PC-9 (cell line): Measurements from ENCODE around the gene WDR43. TPM values are rescaled to one million over a fixed set of nuclear protein-coding genes. Genes with fewer than 3 reads are reported as not detected.

Source experiments
- BruUV-seq: library from RNA; stranded (reverse); fragments of 400-500 nt; replicated peaks from 2 replicates; lab custom pipeline; 2021; lab: Mats Ljungman, UMichigan
- CTCF ChIA-PET: fragments of 300-600 bp; sonication (Branson Sonifier 250); formaldehyde crosslinking; loops from one replicate; lab custom pipeline; 2022; ENCODE audit warnings: antibody characterized with exemption; lab: Charles Lee
- POLR2A ChIA-PET: fragments of 300-600 bp; sonication (Branson Sonifier 250); formaldehyde crosslinking; loops from one replicate; lab custom pipeline; 2022; ENCODE audit warnings: antibody characterized with exemption; ENCODE audit not compliant: unreplicated experiment; lab: Charles Lee
- DNase-seq, 2 experiments: peaks; one replicate each; pipeline versions ENCODE4 v3.0.0 to v3.0.0-alpha.2; 2015 to 2022; ENCODE audit warnings: mixed read lengths in 1 of 2
- H2AFZ ChIP-seq: fragments of 200-600 bp; sonication (generic); 2 replicates; pipeline ENCODE4 v1.8.1; 2017; ENCODE audit warnings: antibody characterized with exemption
- H3F3A ChIP-seq: fragments of 200-600 bp; sonication (generic); 2 replicates; pipeline ENCODE4 v1.8.1; 2017; ENCODE audit warnings: antibody characterized with exemption, mild to moderate bottlenecking, low read depth; ENCODE audit not compliant: insufficient read depth
- H3K27ac ChIP-seq: fragments of 200-600 bp; sonication (generic); 2 replicates; pipeline ENCODE4 v1.6.1; 2016; ENCODE audit warnings: mixed run types
- H3K27me3 ChIP-seq: fragments of 200-600 bp; sonication (generic); 2 replicates; pipeline ENCODE4 v1.6.1; 2016; ENCODE audit warnings: low read depth, mixed run types; ENCODE audit not compliant: insufficient read depth
- H3K36me3 ChIP-seq: fragments of 200-600 bp; sonication (generic); 2 replicates; pipeline ENCODE4 v1.6.1; 2016; ENCODE audit warnings: low read depth, mixed run types
- H3K4me1 ChIP-seq: fragments of 200-600 bp; sonication (generic); replicated peaks from 2 replicates; pipeline ENCODE4 v1.6.1; 2016; ENCODE audit warnings: mixed run types; ENCODE audit not compliant: insufficient read depth
- H3K4me2 ChIP-seq: fragments of 200-600 bp; sonication (generic); 2 replicates; pipeline ENCODE4 v1.6.1; 2017; ENCODE audit warnings: mixed run types
- H3K4me3 ChIP-seq: fragments of 200-600 bp; sonication (generic); 2 replicates; pipeline ENCODE4 v1.6.1; 2016; ENCODE audit warnings: mixed run types
- H3K79me2 ChIP-seq: fragments of 200-600 bp; sonication (generic); 2 replicates; pipeline ENCODE4 v1.6.1; 2017; ENCODE audit warnings: low read depth, mixed run types
- H3K9me2 ChIP-seq: fragments of 200-600 bp; sonication (generic); 2 replicates; pipeline ENCODE4 v1.8.1; 2017; ENCODE audit warnings: mild to moderate bottlenecking; ENCODE audit not compliant: insufficient read depth
- H3K9me3 ChIP-seq: fragments of 200-600 bp; sonication (generic); 2 replicates; pipeline ENCODE4 v1.8.1; 2016; ENCODE audit warnings: low read depth; ENCODE audit not compliant: insufficient read depth
- H4K20me1 ChIP-seq: fragments of 200-600 bp; sonication (generic); 2 replicates; pipeline ENCODE4 v1.8.1; 2017; ENCODE audit not compliant: insufficient read depth
- CTCF ChIP-seq: fragments of 200-600 bp; sonication (generic); conservative IDR thresholded peaks from 2 replicates; pipeline ENCODE4 v1.6.1; 2017; ENCODE audit warnings: mixed run types, antibody characterized with exemption, mild to moderate bottlenecking, moderate library complexity
- EZH2 ChIP-seq: fragments of 200-600 bp; sonication (generic); IDR thresholded peaks from 2 replicates; pipeline ENCODE4 v1.8.0; 2017; ENCODE audit warnings: antibody characterized with exemption, low read depth
- intact Hi-C: fragments of 100-400 bp; cut with micrococcal nuclease; formaldehyde crosslinking; loops from one replicate; pipeline ENCODE4 v1.10.0; 2022; ENCODE audit not compliant: unreplicated experiment
- total RNA-seq: library from RNA; stranded (reverse); gene quantifications from 2 replicates; pipeline ENCODE4 v1.2.3, GENCODE V29; 2021

Gene WDR43
- total RNA-seq, 1 experiment from 2014 or later = 57.9 TPM

- BruUV-seq = no TSS peak
These were observed 84.6 kb downstream of the WDR43 start for GRCh38 chr2:28979041-28979440.

DNA sequence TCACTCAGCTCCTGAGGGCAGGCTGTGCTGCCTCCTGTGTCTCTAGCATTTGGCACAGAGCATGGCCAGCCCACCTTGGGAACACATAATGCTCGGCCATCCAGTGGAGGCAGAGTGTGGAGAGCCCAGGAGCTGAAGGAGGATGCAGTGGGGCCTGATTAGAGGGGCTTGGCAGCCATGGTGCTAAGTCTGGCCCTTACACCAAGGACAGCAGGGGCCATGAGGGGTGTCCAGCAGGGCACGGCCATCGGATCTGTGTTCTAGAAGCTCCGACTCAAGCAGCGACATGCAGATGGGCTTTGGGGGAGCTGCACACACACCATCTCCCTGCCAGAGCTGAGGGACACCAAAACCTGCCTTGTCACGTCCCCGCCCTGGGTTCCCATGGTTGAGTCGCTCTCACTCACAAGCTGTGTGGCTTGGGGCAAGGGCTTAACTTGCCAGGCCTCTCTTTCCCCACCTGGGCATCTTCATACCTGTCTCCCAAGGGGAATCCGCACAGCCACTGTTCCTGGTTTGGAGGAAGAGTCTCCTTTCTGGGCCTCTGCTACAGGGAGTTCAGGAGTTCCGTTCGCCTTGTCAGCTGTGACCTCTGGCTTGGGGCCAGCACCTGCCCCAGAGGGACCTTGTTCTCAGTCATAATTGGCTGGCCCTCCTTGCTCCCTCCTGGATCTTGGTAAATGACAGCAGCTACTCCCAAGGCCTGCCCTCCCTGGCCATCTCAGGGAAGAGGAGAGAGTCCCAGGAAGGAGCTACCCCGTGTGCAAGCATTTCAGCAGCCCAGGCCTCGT, 85.3 kb downstream of the WDR43 start:
- intact Hi-C loops = no loop called here
- peaks cover 17% of the 10 kb centered on the region for H3F3A ChIP-seq
- no peak overlapping the region for H3K4me3 ChIP-seq
- no peak overlapping the region for H3K27ac ChIP-seq
- no peaks in the 10 kb centered on the region for H3K79me2 ChIP-seq
- POLR2A ChIA-PET = no interaction called here
- no peak overlapping the region for H3K4me2 ChIP-seq
- H3K36me3 ChIP-seq = no peaks in the 10 kb centered on the region
- peaks cover 39% of the 10 kb centered on the region for H3K4me1 ChIP-seq
- CTCF ChIA-PET = interaction anchor here (0.5 to 0.6 kb wide), 2 partner anchors 24 to 149 kb away, joined by 4 to 5 read pairs; no protein-coding TSS in a partner anchor
- H3K9me2 ChIP-seq = no peaks in the 10 kb centered on the region
- no peaks in the 10 kb centered on the region for H3K27me3 ChIP-seq
- H4K20me1 ChIP-seq = no peaks in the 10 kb centered on the region
- peak in 1 of 2 experiments; percentile 63 for DNase-seq
- H2AFZ ChIP-seq = no peak overlapping the region
- BruUV-seq = no TSS peak
- TF ChIP-seq CTCF (no peak), EZH2 (no peak)
- H3K9me3 ChIP-seq = no peaks in the 10 kb centered on the region

More at GRCh38 chr2:28979041-28979440, 84.6 kb downstream of the WDR43 start:
- no peak overlapping the region for H3K27ac ChIP-seq
- no peak overlapping the region for H3K4me2 ChIP-seq
- intact Hi-C loops = no loop called here
- H3K9me2 ChIP-seq = no peaks in the 10 kb centered on the region
- no peak overlapping the region for H2AFZ ChIP-seq
- H3K36me3 ChIP-seq = no peaks in the 10 kb centered on the region
- H3K9me3 ChIP-seq = no peaks in the 10 kb centered on the region
- H3K27me3 ChIP-seq = no peaks in the 10 kb centered on the region
- no peak overlapping the region for H3K4me3 ChIP-seq
- DNase-seq = no peak
- POLR2A ChIA-PET = no interaction called here
- no peaks in the 10 kb centered on the region for H4K20me1 ChIP-seq
- H3F3A ChIP-seq = peaks cover 17% of the 10 kb centered on the region
- H3K79me2 ChIP-seq = no peaks in the 10 kb centered on the region
- TF ChIP-seq EZH2 (no peak), CTCF (no peak)
- H3K4me1 ChIP-seq = peaks cover 39% of the 10 kb centered on the region
- CTCF ChIA-PET = interaction anchor here (0.5 kb wide), 1 partner anchor 23 kb away, joined by 4 read pairs; no protein-coding TSS in a partner anchor

DNA sequence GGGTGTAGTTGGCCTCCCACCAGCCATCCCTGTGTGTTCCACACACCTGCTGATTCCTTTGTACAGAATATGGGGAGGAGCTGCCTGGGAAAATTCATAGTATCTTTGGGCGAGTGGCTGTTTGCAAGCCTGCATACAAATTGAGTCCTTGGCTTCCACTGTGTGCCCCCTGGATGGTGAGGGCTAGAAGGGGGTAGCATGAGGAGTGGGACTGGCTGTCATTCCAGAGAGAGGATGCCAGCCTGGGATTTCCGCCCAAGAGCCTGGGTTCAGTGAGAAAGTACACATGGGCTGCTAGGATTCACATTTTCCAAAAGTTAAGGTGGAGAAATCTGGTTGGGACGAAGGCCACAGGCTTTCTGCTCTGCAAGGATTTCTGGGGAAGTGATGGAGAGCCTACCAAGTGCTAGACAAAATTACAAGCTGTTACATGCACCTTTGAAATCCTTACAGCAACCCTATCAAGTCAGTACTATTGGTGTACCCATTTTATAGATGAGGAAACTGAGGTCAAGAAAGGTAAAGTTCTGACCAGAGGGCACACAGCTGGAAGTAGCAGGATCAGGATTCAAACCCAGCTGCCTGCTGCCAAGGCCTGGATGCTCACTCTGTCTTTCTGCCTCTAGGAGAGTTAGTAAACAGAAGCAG, 86.0 kb downstream of the WDR43 start:
- peaks cover 36% of the 10 kb centered on the region for H3K4me1 ChIP-seq
- CTCF ChIA-PET = no interaction called here
- no TSS peak for BruUV-seq

More for the DNA sequence above, 86.0 kb downstream of the WDR43 start:
- intact Hi-C loops = no loop called here
- H3K4me3 ChIP-seq = no peak overlapping the region
- TF ChIP-seq EZH2 (no peak), CTCF (no peak)
- no peak overlapping the region for H3K27ac ChIP-seq
- no peaks in the 10 kb centered on the region for H3K9me2 ChIP-seq
- peaks cover 13% of the 10 kb centered on the region for H3F3A ChIP-seq
- no peak for DNase-seq
- no peaks in the 10 kb centered on the region for H3K27me3 ChIP-seq
- H3K9me3 ChIP-seq = no peaks in the 10 kb centered on the region
- H3K79me2 ChIP-seq = no peaks in the 10 kb centered on the region
- no peak overlapping the region for H2AFZ ChIP-seq
- H3K36me3 ChIP-seq = no peaks in the 10 kb centered on the region
- no peaks in the 10 kb centered on the region for H4K20me1 ChIP-seq
- no peak overlapping the region for H3K4me2 ChIP-seq
- POLR2A ChIA-PET = no interaction called here
